ENCODE measurements around the gene SLC22A7.

Gene SLC22A7

GRCh38 chr6:43254846-43255245, 43.2 kb upstream of the SLC22A7 start:
- CTCF ChIA-PET: interaction anchor here (2.9 to 4.9 kb wide), 2 partner anchors 8 to 25 kb away, joined by 10 to 32 read pairs; partner anchors contain the start of gene DNPH1
- no peak overlapping the region for H3K4me3 ChIP-seq (ENCODE audit: low read depth, low read length)
- DNase-seq (ENCODE audit: low read depth, low spot score): no peak
- POLR2A ChIA-PET: no interaction called here
- TF ChIP-seq, protein P1, sequence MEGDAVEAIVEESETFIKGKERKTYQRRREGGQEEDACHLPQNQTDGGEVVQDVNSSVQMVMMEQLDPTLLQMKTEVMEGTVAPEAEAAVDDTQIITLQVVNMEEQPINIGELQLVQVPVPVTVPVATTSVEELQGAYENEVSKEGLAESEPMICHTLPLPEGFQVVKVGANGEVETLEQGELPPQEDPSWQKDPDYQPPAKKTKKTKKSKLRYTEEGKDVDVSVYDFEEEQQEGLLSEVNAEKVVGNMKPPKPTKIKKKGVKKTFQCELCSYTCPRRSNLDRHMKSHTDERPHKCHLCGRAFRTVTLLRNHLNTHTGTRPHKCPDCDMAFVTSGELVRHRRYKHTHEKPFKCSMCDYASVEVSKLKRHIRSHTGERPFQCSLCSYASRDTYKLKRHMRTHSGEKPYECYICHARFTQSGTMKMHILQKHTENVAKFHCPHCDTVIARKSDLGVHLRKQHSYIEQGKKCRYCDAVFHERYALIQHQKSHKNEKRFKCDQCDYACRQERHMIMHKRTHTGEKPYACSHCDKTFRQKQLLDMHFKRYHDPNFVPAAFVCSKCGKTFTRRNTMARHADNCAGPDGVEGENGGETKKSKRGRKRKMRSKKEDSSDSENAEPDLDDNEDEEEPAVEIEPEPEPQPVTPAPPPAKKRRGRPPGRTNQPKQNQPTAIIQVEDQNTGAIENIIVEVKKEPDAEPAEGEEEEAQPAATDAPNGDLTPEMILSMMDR (IDR thresholded peaks at IDR 0.05; ENCODE audit: insufficient read depth, low read length, missing control alignments): no peak

- DNase-seq (ENCODE audit: low read depth, low spot score): no peak
- no peak overlapping the region for H3K4me3 ChIP-seq (ENCODE audit: low read depth, low read length)
- ChIA-PET CTCF (interaction anchor here (0.9 to 2.0 kb wide), 5 partner anchors 11 to 79 kb away, joined by 3 to 7 read pairs (median 3); partner anchors contain the start of gene DNPH1), POLR2A (no interaction called here)
- TF ChIP-seq, protein P1 (IDR thresholded peaks at IDR 0.05; ENCODE audit: insufficient read depth, low read length, missing control alignments): no peak
Measured at GRCh38 chr6:43255408-43256054, 42.5 kb upstream of the SLC22A7 start.

DNA sequence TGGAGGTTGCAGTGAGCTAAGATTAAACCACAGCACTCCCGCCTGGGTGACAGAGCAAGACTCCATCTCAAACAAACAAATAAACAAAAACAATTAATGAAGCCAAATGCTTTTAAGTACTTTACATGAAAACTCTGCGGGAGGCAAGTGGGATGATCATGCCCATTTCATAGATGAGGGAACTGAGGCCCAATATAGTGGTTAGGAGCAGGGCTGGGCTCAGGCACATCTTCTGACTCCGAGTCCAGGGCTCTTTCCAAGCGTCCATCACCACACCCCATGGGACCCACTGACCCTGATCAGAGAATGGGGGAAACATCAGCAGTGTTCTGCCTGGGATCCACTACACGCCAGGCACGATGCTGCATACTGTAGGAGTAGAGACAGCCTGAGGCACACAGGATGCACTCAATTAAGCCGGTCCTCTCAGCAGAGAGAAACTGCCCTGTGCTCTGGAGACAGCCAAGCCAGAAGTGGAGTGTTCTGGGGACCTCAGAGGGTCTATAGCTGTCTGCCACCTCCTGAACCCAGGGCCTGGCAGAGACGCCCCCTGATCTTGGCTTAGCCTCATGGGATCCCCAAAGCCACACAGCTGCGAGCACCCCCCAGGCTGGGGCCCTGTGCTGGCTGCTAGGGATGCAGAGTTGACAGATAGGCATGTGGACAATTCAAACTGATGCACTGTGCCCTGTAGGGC, 41.2 kb upstream of the SLC22A7 start:
- POLR2A ChIA-PET: no interaction called here
- no peak for DNase-seq (ENCODE audit: low read depth, low spot score)
- H3K4me3 ChIP-seq (ENCODE audit: low read depth, low read length): no peak overlapping the region
- CTCF ChIA-PET: interaction anchor here (1.2 to 2.0 kb wide), 3 partner anchors 27 to 78 kb away, joined by 3 to 7 read pairs (median 4); partner anchors contain the start of gene DNPH1
- TF ChIP-seq, protein P1 (IDR thresholded peaks at IDR 0.05; ENCODE audit: insufficient read depth, low read length, missing control alignments): no peak

DNA sequence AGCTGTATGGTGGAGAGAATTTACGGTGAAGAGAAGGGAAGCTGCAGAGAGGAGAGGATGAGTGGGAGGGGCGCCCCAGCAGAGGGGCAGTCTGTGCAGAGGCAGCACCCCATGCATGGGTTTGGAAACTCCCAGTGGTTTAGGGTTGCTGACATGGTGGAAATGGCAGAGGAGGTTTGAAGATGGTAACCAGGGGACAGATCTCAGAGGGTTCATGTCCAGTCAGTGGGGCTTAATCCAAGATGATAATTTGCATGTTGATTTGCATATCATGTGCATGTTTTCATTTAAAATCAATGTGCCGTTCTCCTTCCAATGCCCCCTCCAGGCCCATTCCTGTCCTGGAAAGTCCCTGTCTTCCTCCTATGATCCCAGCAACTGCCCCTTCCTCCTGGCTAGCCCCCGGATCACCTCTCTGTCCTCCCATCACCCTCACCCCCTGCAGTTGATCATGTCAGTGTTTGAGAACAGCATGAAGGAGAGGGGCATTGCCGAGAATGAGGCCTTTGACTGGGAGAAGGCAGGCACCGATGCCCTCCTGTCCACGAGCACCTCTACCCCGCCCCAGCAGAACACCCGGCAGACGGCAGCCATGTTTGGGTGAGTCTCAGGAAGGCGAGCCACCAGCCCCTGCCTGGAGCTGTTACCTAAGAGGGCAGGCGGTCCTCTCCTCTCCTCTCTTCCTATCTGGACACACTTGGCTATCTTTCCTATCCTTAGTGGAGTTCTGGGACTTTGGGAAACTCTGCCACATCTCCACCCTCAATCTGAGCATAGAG, 40.5 kb upstream of the SLC22A7 start:
- DNase-seq (ENCODE audit: low read depth, low spot score): no peak
- TF ChIP-seq, protein P1 (IDR thresholded peaks at IDR 0.05; ENCODE audit: insufficient read depth, low read length, missing control alignments): no peak
- ChIA-PET POLR2A (no interaction called here), CTCF (interaction anchor here (1.8 to 9.4 kb wide), 3 partner anchors 28 to 80 kb away, joined by 4 to 156 read pairs (median 7); no protein-coding TSS in a partner anchor)
- H3K4me3 ChIP-seq (ENCODE audit: low read depth, low read length): no peak overlapping the region

DNA sequence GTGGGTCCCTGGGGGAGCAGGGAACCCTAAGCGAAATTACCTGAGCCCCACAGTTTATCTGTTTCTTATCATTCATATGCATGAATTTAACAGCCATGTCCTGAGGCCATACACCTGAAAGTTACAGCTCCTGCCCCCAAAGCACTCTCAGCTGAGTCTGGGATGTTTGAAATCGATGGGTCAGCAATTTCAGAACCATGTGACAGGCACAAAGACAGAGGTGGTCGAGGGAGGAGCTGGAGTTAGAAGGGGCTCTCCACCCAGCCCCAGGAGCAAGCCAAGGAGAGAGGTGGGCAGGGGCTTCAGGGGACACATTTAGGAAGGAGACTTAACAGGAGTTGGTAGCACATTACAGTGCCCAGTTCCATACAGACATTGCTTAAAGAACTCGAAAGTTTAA, 39.9 kb upstream of the SLC22A7 start:
- ChIA-PET POLR2A (no interaction called here), CTCF (interaction anchor here (9.4 kb wide), 1 partner anchor 79 kb away, joined by 156 read pairs; no protein-coding TSS in a partner anchor)
- H3K4me3 ChIP-seq (ENCODE audit: low read depth, low read length): no peak overlapping the region
- DNase-seq (ENCODE audit: low read depth, low spot score): no peak
- TF ChIP-seq, protein P1 (IDR thresholded peaks at IDR 0.05; ENCODE audit: insufficient read depth, low read length, missing control alignments): no peak

Measured in AG04449 (cell line).